ENCODE results near the gene DNM3. TPM values are rescaled to one million over a fixed set of nuclear protein-coding genes. Genes with fewer than 3 reads are reported as not detected.

The DNM3 gene
- total and polyA plus RNA-seq, 2 donors (not counting 3 experiments of a cell fraction or from before 2014, with no cell fraction given) = 1.4 to 2.5 TPM

DNA sequence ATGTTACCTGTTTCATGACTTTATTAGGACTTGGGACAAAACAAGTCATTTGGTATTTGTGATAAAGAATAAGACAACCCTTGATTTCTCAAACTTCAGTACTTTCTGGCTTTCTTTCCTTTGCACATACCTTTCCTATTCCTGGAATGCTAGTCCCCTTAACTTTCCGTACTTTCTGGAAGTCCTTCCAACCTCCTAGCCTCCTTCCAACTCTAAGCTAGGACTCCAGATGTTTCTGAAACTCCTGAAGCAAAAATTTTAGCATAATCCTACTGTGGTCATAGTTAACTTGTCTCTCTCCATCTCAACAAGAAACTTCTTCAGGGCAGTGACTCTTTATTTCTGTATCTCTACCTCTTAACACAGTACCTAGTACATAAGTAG is 559.4 kb downstream of the DNM3 start:
- FAIRE-seq (no peak), DNase-seq (ENCODE audit: low read depth, low spot score) (no peak)
- BruUV-seq (replicated peaks) = no TSS peak
- Histone ChIP-seq H2AFZ (ENCODE audit: low read depth, low read length) (no peak overlapping the region), H3K27me3 (ENCODE audit: control insufficient read depth in 2 of 2, insufficient read depth in 2 of 2, low read length in 2 of 2) (no peaks in the 10 kb centered on the region), H3K27ac (ENCODE audit: insufficient read depth, low read depth, low read length) (no peak overlapping the region), H3K4me2 (ENCODE audit: insufficient read depth, low read length) (no peak overlapping the region), H3K79me2 (ENCODE audit: control insufficient read depth, insufficient read depth, low read length) (no peaks in the 10 kb centered on the region), H3K9ac (replicated peaks; ENCODE audit: extremely low read depth, insufficient read depth, low read length) (no peak overlapping the region), H3K9me3 (replicated peaks; ENCODE audit: control insufficient read depth, insufficient read depth, low read length) (no peaks in the 10 kb centered on the region), H3K9me1 (replicated peaks; ENCODE audit: control insufficient read depth, extremely low read depth, insufficient read depth, low read length) (no peaks in the 10 kb centered on the region), H3K4me3 (replicated peaks in 1 of 3; ENCODE audit: insufficient read depth in 1 of 3, low read depth in 1 of 3, low read length in 3 of 3) (no peak overlapping the region), H3K4me1 (ENCODE audit: control insufficient read depth, extremely low read depth, insufficient read depth, low read length) (peaks cover 23% of the 10 kb centered on the region), H3K36me3 (ENCODE audit: control insufficient read depth in 2 of 2, extremely low read depth in 1 of 2, insufficient read depth in 2 of 2, low read length in 2 of 2) (no peaks in the 10 kb centered on the region), H4K20me1 (replicated peaks; ENCODE audit: control insufficient read depth, extremely low read depth, insufficient read depth, low read length) (no peaks in the 10 kb centered on the region)
- CTCF ChIA-PET = interaction anchor here (1.0 to 6.1 kb wide), 6 partner anchors 20 to 399 kb away, joined by 3 to 73 read pairs (median 10); partner anchors contain the start of gene C1orf105
- intact Hi-C loops (cut with micrococcal nuclease) (no loop called here), dilution Hi-C loops (cut with MboI; ENCODE audit: extremely low pct_ligation_motif_present, low sequenced_read_pairs) (loop anchor here (25.0 kb wide), 1 partner anchor 388 kb away; no protein-coding TSS in a partner anchor)
- POLR2A ChIA-PET = no interaction called here
- no peak for TF ChIP-seq POLR2AphosphoS5 (IDR thresholded peaks at IDR 0.05; ENCODE audit: insufficient read depth, low read depth, low read length)
- TF ChIP-seq GATA2 (IDR thresholded peaks at IDR 0.05; ENCODE audit: insufficient read depth, insufficient read length, low read depth, low read length) = no peak
- no peak for TF ChIP-seq MYC (IDR thresholded peaks at IDR 0.05; ENCODE audit: low read depth, low read length)
- TF ChIP-seq FOS (IDR thresholded peaks at IDR 0.05; ENCODE audit: borderline replicate concordance, insufficient read depth, low read length) = no peak
- no peak for TF ChIP-seq EZH2 (IDR thresholded peaks at IDR 0.05; ENCODE audit: borderline replicate concordance, low read depth, low read length, severe bottlenecking)
- TF ChIP-seq, protein P1, sequence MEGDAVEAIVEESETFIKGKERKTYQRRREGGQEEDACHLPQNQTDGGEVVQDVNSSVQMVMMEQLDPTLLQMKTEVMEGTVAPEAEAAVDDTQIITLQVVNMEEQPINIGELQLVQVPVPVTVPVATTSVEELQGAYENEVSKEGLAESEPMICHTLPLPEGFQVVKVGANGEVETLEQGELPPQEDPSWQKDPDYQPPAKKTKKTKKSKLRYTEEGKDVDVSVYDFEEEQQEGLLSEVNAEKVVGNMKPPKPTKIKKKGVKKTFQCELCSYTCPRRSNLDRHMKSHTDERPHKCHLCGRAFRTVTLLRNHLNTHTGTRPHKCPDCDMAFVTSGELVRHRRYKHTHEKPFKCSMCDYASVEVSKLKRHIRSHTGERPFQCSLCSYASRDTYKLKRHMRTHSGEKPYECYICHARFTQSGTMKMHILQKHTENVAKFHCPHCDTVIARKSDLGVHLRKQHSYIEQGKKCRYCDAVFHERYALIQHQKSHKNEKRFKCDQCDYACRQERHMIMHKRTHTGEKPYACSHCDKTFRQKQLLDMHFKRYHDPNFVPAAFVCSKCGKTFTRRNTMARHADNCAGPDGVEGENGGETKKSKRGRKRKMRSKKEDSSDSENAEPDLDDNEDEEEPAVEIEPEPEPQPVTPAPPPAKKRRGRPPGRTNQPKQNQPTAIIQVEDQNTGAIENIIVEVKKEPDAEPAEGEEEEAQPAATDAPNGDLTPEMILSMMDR (IDR thresholded peaks at IDR 0.05; ENCODE audit: extremely low read depth in 1 of 2, insufficient read depth in 1 of 2, low read depth in 1 of 2, low read length in 2 of 2) = no peak
- no peak for TF ChIP-seq JUN (IDR thresholded peaks at IDR 0.05; ENCODE audit: borderline replicate concordance, insufficient read depth, insufficient read length, low read depth)
- TF ChIP-seq POLR2A (IDR thresholded peaks at IDR 0.05; ENCODE audit: low read depth, low read length) = no peak
- no peak for TF ChIP-seq MAX (IDR thresholded peaks at IDR 0.05; ENCODE audit: insufficient read depth, insufficient read length)
